ENCODE measurements around the gene XKR8.

- no peak for TF ChIP-seq CTCF (IDR thresholded peaks at IDR 0.05)
- TF ChIP-seq POLR2AphosphoS5 (IDR thresholded peaks at IDR 0.05) = no peak
These were observed 24.1 kb upstream of the XKR8 start for GRCh38 chr1:27935721-27936120.
